GM19397 (cell line): Measurements from ENCODE around the gene ZNF662.

ENCODE experiments used
- ATAC-seq: cut with Tn5 transposase; IDR thresholded peaks from one replicate; pipeline ENCODE4 v1.9.1; 2021; ENCODE audit warnings: mild to moderate bottlenecking, moderate library complexity; ENCODE audit not compliant: unreplicated experiment

The ZNF662 gene

GRCh38 chr3:42935472-42935871 is 29.5 kb downstream of the ZNF662 start:
- ATAC-seq, result no peak

- no peak for ATAC-seq
Measured at GRCh38 chr3:42936157-42936981, 30.4 kb downstream of the ZNF662 start.

- no peak for ATAC-seq
Measured at GRCh38 chr3:42937334-42937733, 31.4 kb downstream of the ZNF662 start.

GRCh38 chr3:42942693-42943092 is 36.8 kb downstream of the ZNF662 start:
- no peak for ATAC-seq

- ATAC-seq, result no peak
Measured at GRCh38 chr3:42946050-42946449, 40.1 kb downstream of the ZNF662 start.

GRCh38 chr3:42957573-42957972 is 51.6 kb downstream of the ZNF662 start:
- ATAC-seq, result no peak

- ATAC-seq, result no peak
Measured at GRCh38 chr3:42960282-42960681, 54.3 kb downstream of the ZNF662 start.

- ATAC-seq, result no peak
Measured at GRCh38 chr3:42960786-42961185, 54.8 kb downstream of the ZNF662 start.

- no peak for ATAC-seq
Measured at GRCh38 chr3:42961633-42962032, 55.7 kb downstream of the ZNF662 start.

GRCh38 chr3:42963269-42963668 is 57.3 kb downstream of the ZNF662 start:
- ATAC-seq, result no peak

- no peak for ATAC-seq
Measured at GRCh38 chr3:42964266-42964665, 58.3 kb downstream of the ZNF662 start.
